Cardiac fibroblast (primary cell): ENCODE data around the gene ASAP2.
A peak's percentile ranks its signal among the peaks of the same experiment; 100 is the strongest.

Experiments
- DNase-seq, 2 donors: peaks; one replicate each; pipeline versions ENCODE4 v3.0.0 to v3.0.0-alpha.2; 2010; ENCODE audit warnings: low read depth in 2 of 2
- H3K4me3 ChIP-seq, 2 donors: replicated peaks in 1 of 2; 1 replicate in 1 of 2; 2 replicates in 1 of 2; pipeline ENCODE4 v1.5.1; 2011; ENCODE audit warnings: low read depth in 2 of 2, low read length in 2 of 2, mild to moderate bottlenecking in 2 of 2, moderate library complexity in 1 of 2
- CTCF ChIP-seq: IDR thresholded peaks from one replicate; pipeline ENCODE4 v1.5.1; 2011; ENCODE audit warnings: low read depth, mild to moderate bottlenecking, low read length, inconsistent platforms

The ASAP2 gene

DNA sequence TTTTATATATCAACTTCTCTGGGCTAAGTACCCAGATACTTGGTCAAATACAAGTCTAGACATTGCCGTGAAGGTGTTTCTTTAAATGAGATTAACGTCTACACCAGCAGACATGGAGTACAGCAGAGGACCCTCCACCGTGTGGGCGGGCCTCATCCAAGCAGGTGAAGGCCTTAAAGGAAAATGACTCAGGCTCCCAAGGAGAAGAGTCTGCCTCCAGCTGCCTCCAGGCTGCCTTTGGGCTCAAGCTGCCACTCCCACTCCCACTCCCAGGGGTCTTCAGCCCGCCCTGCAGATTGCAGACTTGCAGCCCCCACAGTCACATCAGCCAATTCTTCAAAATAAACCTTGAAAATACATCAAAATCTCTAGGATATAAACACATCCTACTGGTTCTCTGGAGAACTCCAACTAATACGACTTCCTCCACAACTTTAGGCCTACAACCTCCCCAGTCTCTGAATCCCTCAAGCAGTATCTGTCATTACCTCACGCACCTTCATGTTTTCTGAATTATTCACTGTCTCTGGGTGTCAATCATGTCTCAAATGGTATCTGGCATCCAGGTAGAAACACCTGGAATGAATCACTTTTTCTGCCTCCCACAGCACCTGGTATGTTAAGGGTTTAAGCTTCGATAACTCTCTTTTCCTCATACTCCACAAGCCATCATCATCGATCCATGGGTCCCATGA lies 209.8 kb downstream of the ASAP2 start:
- no peak for DNase-seq
- H3K4me3 ChIP-seq, result no peak overlapping the region
- no peak for TF ChIP-seq CTCF

GRCh38 chr2:9416962-9417316 lies 210.3 kb downstream of the ASAP2 start:
- no peak for DNase-seq
- TF ChIP-seq CTCF, result no peak
- no peak overlapping the region for H3K4me3 ChIP-seq

GRCh38 chr2:9417725-9418124 lies 211.1 kb downstream of the ASAP2 start:
- no peak for TF ChIP-seq CTCF
- DNase-seq, result no peak
- H3K4me3 ChIP-seq, result no peak overlapping the region

GRCh38 chr2:9418746-9419145 lies 212.1 kb downstream of the ASAP2 start:
- DNase-seq, result no peak
- TF ChIP-seq CTCF, result no peak
- no peak overlapping the region for H3K4me3 ChIP-seq

DNA sequence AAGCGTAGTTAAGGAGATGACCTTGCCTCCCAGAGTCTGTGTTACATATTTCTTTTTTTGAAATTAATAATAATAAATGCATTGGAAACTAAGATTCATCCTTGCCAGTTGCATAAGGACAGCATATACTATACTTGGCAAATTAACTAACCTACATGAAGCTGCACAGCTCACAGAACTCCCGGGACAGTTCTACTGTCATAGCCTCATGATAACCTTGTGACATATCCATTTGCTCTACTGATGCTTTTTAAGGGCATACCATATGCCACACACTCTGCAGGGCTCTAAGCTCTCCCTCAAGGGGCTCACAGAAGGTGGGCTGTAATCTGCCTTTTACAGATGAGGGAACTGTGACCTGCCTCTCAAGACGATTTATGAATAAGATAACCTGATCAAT lies 212.9 kb downstream of the ASAP2 start:
- H3K4me3 ChIP-seq, result no peak overlapping the region
- DNase-seq, result no peak
- TF ChIP-seq CTCF, result no peak

DNA sequence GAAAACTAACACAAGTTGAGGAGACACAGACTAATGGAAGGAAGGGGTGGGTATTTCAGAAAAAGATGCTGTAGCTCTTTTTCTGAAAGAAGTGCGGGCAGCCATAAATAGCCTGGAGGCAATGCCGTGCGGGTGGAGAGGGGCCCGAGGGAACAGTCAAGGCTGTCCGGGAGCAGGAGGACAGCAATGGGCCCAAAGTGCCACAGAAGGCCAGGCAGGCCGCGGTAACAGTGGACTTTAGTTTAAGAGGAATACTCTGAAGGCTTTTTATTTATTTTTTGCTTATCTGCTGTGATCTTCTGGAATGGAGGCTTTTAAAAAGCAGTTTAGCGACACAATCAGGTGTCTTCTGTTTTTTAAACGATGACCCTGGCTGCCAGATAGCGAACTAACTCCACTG lies 213.9 kb downstream of the ASAP2 start:
- no peak overlapping the region for H3K4me3 ChIP-seq
- DNase-seq, result no peak
- no peak for TF ChIP-seq CTCF

DNA sequence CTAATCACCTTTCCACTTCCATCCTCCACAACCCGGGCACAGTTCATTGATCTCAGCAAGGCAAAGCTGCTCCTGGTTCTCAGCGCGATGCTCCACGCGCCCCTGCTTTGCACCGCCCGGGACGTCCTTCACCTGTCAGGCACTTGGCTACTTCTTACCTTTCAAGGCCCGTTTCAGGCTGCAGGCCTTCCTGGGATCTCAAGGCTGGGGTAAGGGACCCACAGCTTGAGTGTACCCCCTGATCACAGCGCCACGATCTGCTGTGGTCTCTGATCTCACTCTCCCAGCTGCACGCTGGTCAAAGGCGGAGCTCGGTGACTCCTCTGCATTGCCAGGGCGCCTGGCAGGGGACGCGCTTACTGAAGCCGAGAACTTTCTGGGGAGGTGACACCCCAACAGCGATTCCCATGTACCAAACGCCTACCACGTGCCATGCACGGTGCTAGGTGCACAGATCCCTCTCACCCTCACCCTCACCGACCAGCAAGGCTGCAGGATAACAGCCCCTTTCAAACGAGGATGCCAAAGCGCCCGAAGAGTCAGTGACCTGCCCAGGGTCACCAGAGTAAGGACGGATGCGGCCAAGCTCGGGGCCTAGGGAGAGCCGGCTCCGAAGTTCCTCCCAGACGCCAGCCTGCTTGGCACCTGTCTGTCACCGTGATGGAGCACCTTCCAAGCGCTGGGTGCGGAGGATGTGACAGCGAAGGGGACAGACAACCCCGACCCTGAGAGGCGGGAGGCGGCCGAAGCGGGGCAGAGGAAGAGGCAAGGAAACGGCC lies 215.9 kb downstream of the ASAP2 start:
- peak; percentile 25 to 45 for DNase-seq
- peak overlapping the region; percentile 93 to 95 for H3K4me3 ChIP-seq

More for the DNA sequence above, 215.9 kb downstream of the ASAP2 start:
- no peak for TF ChIP-seq CTCF
